ENCODE results near the gene CLPTM1L.
"Not testable (repeated sequence)": the region's sequence is repeated elsewhere in the genome, so short reads cannot be mapped to it uniquely, and the experiment has no call there.

The CLPTM1L gene

GRCh38 chr5:1339818-1340210 is 5.1 kb downstream of the CLPTM1L start:
- DNase-seq (ENCODE audit: low read depth in 1 of 2, low spot score in 1 of 2), result not testable (repeated sequence)

GRCh38 chr5:1339139-1339817 is 5.6 kb downstream of the CLPTM1L start:
- DNase-seq (ENCODE audit: low read depth in 1 of 2, low spot score in 1 of 2), result not testable (repeated sequence)

GRCh38 chr5:1338506-1339070 is 6.3 kb downstream of the CLPTM1L start:
- DNase-seq (ENCODE audit: low read depth in 1 of 2, low spot score in 1 of 2), result no peak

- DNase-seq (ENCODE audit: low read depth in 1 of 2, low spot score in 1 of 2), result no peak
Measured at GRCh38 chr5:1338196-1338490, 6.8 kb downstream of the CLPTM1L start.

GRCh38 chr5:1337489-1338195 is 7.3 kb downstream of the CLPTM1L start:
- no peak for DNase-seq (ENCODE audit: low read depth in 1 of 2, low spot score in 1 of 2)

- no peak for DNase-seq (ENCODE audit: low read depth in 1 of 2, low spot score in 1 of 2)
Measured at GRCh38 chr5:1336749-1337488, 8.0 kb downstream of the CLPTM1L start.

GRCh38 chr5:1336106-1336561 is 8.8 kb downstream of the CLPTM1L start:
- DNase-seq (ENCODE audit: low read depth in 1 of 2, low spot score in 1 of 2), result no peak

GRCh38 chr5:1335540-1336095 is 9.3 kb downstream of the CLPTM1L start:
- no peak for DNase-seq (ENCODE audit: low read depth in 1 of 2, low spot score in 1 of 2)

GRCh38 chr5:1334831-1335539 is 9.9 kb downstream of the CLPTM1L start:
- no peak for DNase-seq (ENCODE audit: low read depth in 1 of 2, low spot score in 1 of 2)

GRCh38 chr5:1333986-1334385 is 10.9 kb downstream of the CLPTM1L start:
- no peak for DNase-seq (ENCODE audit: low read depth in 1 of 2, low spot score in 1 of 2)

GRCh38 chr5:1333286-1333685 is 11.6 kb downstream of the CLPTM1L start:
- not testable (repeated sequence) for DNase-seq (ENCODE audit: low read depth in 1 of 2, low spot score in 1 of 2)

GRCh38 chr5:1332461-1333001 is 12.4 kb downstream of the CLPTM1L start:
- no peak for DNase-seq (ENCODE audit: low read depth in 1 of 2, low spot score in 1 of 2)

- no peak for DNase-seq (ENCODE audit: low read depth in 1 of 2, low spot score in 1 of 2)
Measured at GRCh38 chr5:1331861-1332405, 13.0 kb downstream of the CLPTM1L start.

GRCh38 chr5:1330847-1331831 is 13.8 kb downstream of the CLPTM1L start:
- no peak for DNase-seq (ENCODE audit: low read depth in 1 of 2, low spot score in 1 of 2)

GRCh38 chr5:1330146-1330846 is 14.6 kb downstream of the CLPTM1L start:
- DNase-seq (ENCODE audit: low read depth in 1 of 2, low spot score in 1 of 2), result no peak

GRCh38 chr5:1329111-1329579 is 15.8 kb downstream of the CLPTM1L start:
- DNase-seq (ENCODE audit: low read depth in 1 of 2, low spot score in 1 of 2), result no peak

GRCh38 chr5:1328237-1329110 is 16.4 kb downstream of the CLPTM1L start:
- DNase-seq (ENCODE audit: low read depth in 1 of 2, low spot score in 1 of 2), result not testable (repeated sequence)

Data from activated CD4-positive, alpha-beta T cell treated with anti-CD3 and anti-CD28 coated beads, Interleukin-2, amount 50 U/mL, for 24 hours (primary cell).